Fibroblast of pulmonary artery (primary cell): ENCODE data around the gene CEP112.

Experiments
- DNase-seq: peaks from one replicate; pipeline ENCODE4 v3.0.0-alpha.2; 2010; ENCODE audit warnings: low read depth
- H3K4me3 ChIP-seq: replicated peaks from 2 replicates; pipeline ENCODE4 v1.5.1; 2011; ENCODE audit warnings: low read depth, mild to moderate bottlenecking, control low read depth, low read length, moderate library complexity
- CTCF ChIP-seq: IDR thresholded peaks from 2 replicates; pipeline ENCODE4 v1.5.1; 2011; ENCODE audit warnings: mild to moderate bottlenecking, control low read depth, low read length, inconsistent platforms; ENCODE audit errors: missing control alignments

CEP112 gene

GRCh38 chr17:66002812-66003211 is 189.1 kb downstream of the CEP112 start:
- TF ChIP-seq CTCF: no peak
- H3K4me3 ChIP-seq: no peak overlapping the region
- DNase-seq: peak; percentile 26

GRCh38 chr17:66002063-66002585 is 189.8 kb downstream of the CEP112 start:
- DNase-seq: no peak
- H3K4me3 ChIP-seq: no peak overlapping the region
- TF ChIP-seq CTCF: no peak

- DNase-seq: no peak
- no peak for TF ChIP-seq CTCF
- no peak overlapping the region for H3K4me3 ChIP-seq
Observed at GRCh38 chr17:66000216-66000615, 191.7 kb downstream of the CEP112 start.

- no peak for DNase-seq
- TF ChIP-seq CTCF: no peak
Observed at GRCh38 chr17:65998675-65999074, 193.3 kb downstream of the CEP112 start.

GRCh38 chr17:65994679-65995078 is 197.3 kb downstream of the CEP112 start:
- DNase-seq: no peak
- no peak overlapping the region for H3K4me3 ChIP-seq
- no peak for TF ChIP-seq CTCF

More at GRCh38 chr17:65998675-65999074, 193.3 kb downstream of the CEP112 start:
- no peak overlapping the region for H3K4me3 ChIP-seq

- no peak overlapping the region for H3K4me3 ChIP-seq
- DNase-seq: no peak
- no peak for TF ChIP-seq CTCF
Observed at GRCh38 chr17:65994114-65994513, 197.8 kb downstream of the CEP112 start.

- DNase-seq: no peak
- TF ChIP-seq CTCF: no peak
- no peak overlapping the region for H3K4me3 ChIP-seq
Observed at GRCh38 chr17:65990593-65990992, 201.3 kb downstream of the CEP112 start.
